ENCODE results near the gene FLACC1.
"Not testable (repeated sequence)": the region's sequence is repeated elsewhere in the genome, so short reads cannot be mapped to it uniquely, and the experiment has no call there.

FLACC1 gene

DNA sequence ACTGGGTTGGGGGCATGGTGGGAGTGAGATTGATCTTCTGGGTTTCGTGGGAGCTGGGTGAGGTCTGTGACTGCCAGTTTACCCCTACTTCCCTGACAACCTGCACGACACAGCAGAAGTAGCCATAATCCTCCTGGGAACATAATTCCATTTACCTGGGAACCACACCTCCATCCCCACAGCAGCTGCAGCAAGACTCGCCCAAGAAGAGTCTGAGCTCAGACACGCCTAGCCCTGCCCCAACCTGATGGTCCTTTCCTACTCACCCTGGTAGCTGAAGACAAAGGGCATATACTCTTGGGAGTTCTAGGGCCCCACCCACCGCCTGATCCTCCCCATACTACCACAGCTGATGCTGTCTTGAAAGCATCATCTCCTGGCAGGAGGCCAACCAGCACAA is 43.8 kb downstream of the FLACC1 start:
- peaks cover 3% of the 10 kb centered on the region for H3K9me3 ChIP-seq (ENCODE audit: severe bottlenecking)
- H3K36me3 ChIP-seq: no peaks in the 10 kb centered on the region
- H3K4me3 ChIP-seq (ENCODE audit: low read depth, low read length): no peak overlapping the region
- H3K27ac ChIP-seq: no peak overlapping the region
- H3K27me3 ChIP-seq (ENCODE audit: insufficient read depth, low read depth, severe bottlenecking): no peaks in the 10 kb centered on the region
- TF ChIP-seq, protein P1, sequence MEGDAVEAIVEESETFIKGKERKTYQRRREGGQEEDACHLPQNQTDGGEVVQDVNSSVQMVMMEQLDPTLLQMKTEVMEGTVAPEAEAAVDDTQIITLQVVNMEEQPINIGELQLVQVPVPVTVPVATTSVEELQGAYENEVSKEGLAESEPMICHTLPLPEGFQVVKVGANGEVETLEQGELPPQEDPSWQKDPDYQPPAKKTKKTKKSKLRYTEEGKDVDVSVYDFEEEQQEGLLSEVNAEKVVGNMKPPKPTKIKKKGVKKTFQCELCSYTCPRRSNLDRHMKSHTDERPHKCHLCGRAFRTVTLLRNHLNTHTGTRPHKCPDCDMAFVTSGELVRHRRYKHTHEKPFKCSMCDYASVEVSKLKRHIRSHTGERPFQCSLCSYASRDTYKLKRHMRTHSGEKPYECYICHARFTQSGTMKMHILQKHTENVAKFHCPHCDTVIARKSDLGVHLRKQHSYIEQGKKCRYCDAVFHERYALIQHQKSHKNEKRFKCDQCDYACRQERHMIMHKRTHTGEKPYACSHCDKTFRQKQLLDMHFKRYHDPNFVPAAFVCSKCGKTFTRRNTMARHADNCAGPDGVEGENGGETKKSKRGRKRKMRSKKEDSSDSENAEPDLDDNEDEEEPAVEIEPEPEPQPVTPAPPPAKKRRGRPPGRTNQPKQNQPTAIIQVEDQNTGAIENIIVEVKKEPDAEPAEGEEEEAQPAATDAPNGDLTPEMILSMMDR (IDR thresholded peaks at IDR 0.05; ENCODE audit: low read depth, low read length): no peak
- DNase-seq: no peak

GRCh38 chr2:201308914-201309313 is 48.2 kb downstream of the FLACC1 start:
- Histone ChIP-seq H3K36me3 (no peaks in the 10 kb centered on the region), H3K4me3 (ENCODE audit: low read depth, low read length) (no peak overlapping the region), H3K27ac (no peak overlapping the region), H3K9me3 (ENCODE audit: severe bottlenecking) (peaks cover 3% of the 10 kb centered on the region), H3K27me3 (ENCODE audit: insufficient read depth, low read depth, severe bottlenecking) (no peaks in the 10 kb centered on the region)
- DNase-seq: no peak
- TF ChIP-seq, protein P1 (IDR thresholded peaks at IDR 0.05; ENCODE audit: low read depth, low read length): no peak

GRCh38 chr2:201307876-201308275 is 49.3 kb downstream of the FLACC1 start:
- Histone ChIP-seq H3K36me3 (no peaks in the 10 kb centered on the region), H3K27ac (no peak overlapping the region), H3K9me3 (ENCODE audit: severe bottlenecking) (peaks cover 3% of the 10 kb centered on the region), H3K4me3 (ENCODE audit: low read depth, low read length) (no peak overlapping the region), H3K27me3 (ENCODE audit: insufficient read depth, low read depth, severe bottlenecking) (no peaks in the 10 kb centered on the region)
- no peak for DNase-seq
- TF ChIP-seq, protein P1 (IDR thresholded peaks at IDR 0.05; ENCODE audit: low read depth, low read length): no peak

DNA sequence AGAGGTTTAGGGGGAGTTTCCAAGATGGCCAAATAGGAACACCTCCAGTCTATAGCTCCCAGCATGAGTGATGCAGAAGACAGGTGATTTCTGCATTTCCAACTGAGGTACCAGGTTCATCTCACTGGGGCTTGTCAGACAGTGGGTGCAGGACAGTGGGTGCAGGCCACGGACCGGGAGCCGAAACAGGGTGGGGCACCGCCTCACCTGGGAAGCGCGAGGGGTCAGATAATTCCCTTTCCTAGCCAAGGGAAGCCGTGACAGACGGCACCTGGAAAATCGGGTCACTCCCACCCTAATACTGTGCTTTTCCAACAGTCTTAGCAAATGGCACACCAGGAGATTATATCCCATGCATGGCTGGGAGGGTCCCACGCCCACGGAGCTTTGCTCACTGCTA is 57.2 kb downstream of the FLACC1 start:
- not testable (repeated sequence) for H3K27ac ChIP-seq; H3K9me3 ChIP-seq (ENCODE audit: severe bottlenecking); DNase-seq; H3K27me3 ChIP-seq (ENCODE audit: insufficient read depth, low read depth, severe bottlenecking); H3K4me3 ChIP-seq (ENCODE audit: low read depth, low read length); H3K36me3 ChIP-seq

GRCh38 chr2:201298462-201299052 is 58.6 kb downstream of the FLACC1 start:
- Histone ChIP-seq H3K9me3 (ENCODE audit: severe bottlenecking) (no peaks in the 10 kb centered on the region), H3K27ac (no peak overlapping the region), H3K27me3 (ENCODE audit: insufficient read depth, low read depth, severe bottlenecking) (no peaks in the 10 kb centered on the region), H3K4me3 (ENCODE audit: low read depth, low read length) (no peak overlapping the region), H3K36me3 (no peaks in the 10 kb centered on the region)
- no peak for DNase-seq
- TF ChIP-seq, protein P1 (IDR thresholded peaks at IDR 0.05; ENCODE audit: low read depth, low read length): no peak

- H3K27me3 ChIP-seq (ENCODE audit: insufficient read depth, low read depth, severe bottlenecking); H3K9me3 ChIP-seq (ENCODE audit: severe bottlenecking); H3K27ac ChIP-seq; H3K36me3 ChIP-seq; H3K4me3 ChIP-seq (ENCODE audit: low read depth, low read length); DNase-seq: not testable (repeated sequence)
These were observed 66.5 kb downstream of the FLACC1 start for GRCh38 chr2:201290457-201291148.

DNA sequence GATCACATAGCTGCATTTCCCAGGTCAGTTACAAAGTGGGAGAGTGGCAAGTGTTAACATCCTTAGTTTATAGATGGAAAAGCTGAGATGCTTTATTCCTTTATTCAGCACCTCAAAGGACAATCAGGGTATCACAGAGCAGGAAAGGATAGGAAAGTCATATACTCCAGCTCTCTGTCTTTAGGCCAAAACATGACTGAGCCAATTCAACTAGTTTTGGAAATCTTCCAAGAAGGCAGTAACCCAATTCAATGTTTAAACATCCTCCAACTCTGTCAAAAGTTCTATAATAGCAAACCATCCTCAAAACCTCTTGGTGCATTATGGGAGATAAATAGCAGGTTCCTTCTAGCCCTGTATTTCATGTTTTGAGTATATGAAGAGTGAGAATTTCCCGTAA is 71.6 kb downstream of the FLACC1 start:
- Histone ChIP-seq H3K27me3 (ENCODE audit: insufficient read depth, low read depth, severe bottlenecking) (no peaks in the 10 kb centered on the region), H3K9me3 (ENCODE audit: severe bottlenecking) (no peaks in the 10 kb centered on the region), H3K4me3 (ENCODE audit: low read depth, low read length) (no peak overlapping the region), H3K27ac (no peak overlapping the region), H3K36me3 (no peaks in the 10 kb centered on the region)
- no peak for DNase-seq
- TF ChIP-seq, protein P1 (IDR thresholded peaks at IDR 0.05; ENCODE audit: low read depth, low read length): no peak

Measured in WERI-Rb-1 (cell line).